Tibial nerve (tissue), 4 donors: ENCODE measurements around the gene IMPDH1.

Source experiments
- CTCF ChIP-seq, 5 experiments: fragments of 200-600 bp in 3 of 5; fragments of 450-650 bp in 2 of 5; sonication (generic) in 3 of 5; IDR thresholded peaks; one replicate each; pipeline ENCODE4 v1.5.1; 2016 to 2019; ENCODE audit warnings: antibody characterized with exemption in 5 of 5, mild to moderate bottlenecking in 3 of 5, moderate library complexity in 2 of 5
- EP300 ChIP-seq, 2 donors: sonication (generic); formaldehyde crosslinking; IDR thresholded peaks; one replicate each; pipeline ENCODE4 v1.6.1; 2017; ENCODE audit warnings: antibody characterized with exemption in 2 of 2, mild to moderate bottlenecking in 1 of 2
- POLR2A ChIP-seq, 2 donors: fragments of 450-650 bp; IDR thresholded peaks; one replicate each; pipeline ENCODE4 v1.6.1; 2017; ENCODE audit warnings: antibody characterized with exemption in 2 of 2, mild to moderate bottlenecking in 2 of 2, moderate library complexity in 2 of 2

- TF ChIP-seq POLR2A (IDR thresholded peaks at IDR 0.05), result no peak
- TF ChIP-seq CTCF (IDR thresholded peaks at IDR 0.05), result no peak
- TF ChIP-seq EP300 (IDR thresholded peaks at IDR 0.05), result no peak
Observed at GRCh38 chr7:128421384-128421783, 11.6 kb upstream of the IMPDH1 start.
